Right hindlimb (tissue), 1 donor: ENCODE measurements around the gene DIS3L2.
A peak's percentile ranks its signal among the peaks of the same experiment; 100 is the strongest.

Experiments
- DNase-seq: peaks from one replicate; pipeline ENCODE4 v3.0.0-alpha.2; 2018

The DIS3L2 gene

GRCh38 chr2:232238108-232238507 lies 276.6 kb downstream of the DIS3L2 start:
- DNase-seq, result no peak

DNA sequence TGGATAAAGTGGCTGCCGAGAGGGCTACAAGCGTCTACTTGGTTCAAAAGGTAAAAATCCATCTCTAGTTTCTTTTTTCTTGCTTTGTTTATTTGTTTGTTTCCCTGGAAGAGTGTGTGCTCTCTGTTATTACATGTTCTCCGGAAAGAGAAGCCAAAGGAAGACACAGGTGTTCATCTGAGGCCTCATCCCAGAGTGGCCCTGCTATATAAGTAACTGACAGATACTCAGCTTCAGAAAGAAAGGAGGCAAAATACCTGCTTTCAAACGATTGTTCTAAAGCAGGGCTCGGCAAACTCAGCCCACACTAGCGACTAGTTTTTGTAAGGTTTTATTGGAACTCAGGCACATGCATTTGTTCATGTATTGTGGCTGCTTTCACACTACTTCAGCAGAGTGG lies 277.1 kb downstream of the DIS3L2 start:
- DNase-seq, result no peak

- no peak for DNase-seq
Observed at GRCh38 chr2:232239951-232240681, 278.6 kb downstream of the DIS3L2 start.

GRCh38 chr2:232240906-232241305 lies 279.4 kb downstream of the DIS3L2 start:
- no peak for DNase-seq

- no peak for DNase-seq
Observed at GRCh38 chr2:232242316-232242715, 280.8 kb downstream of the DIS3L2 start.

DNA sequence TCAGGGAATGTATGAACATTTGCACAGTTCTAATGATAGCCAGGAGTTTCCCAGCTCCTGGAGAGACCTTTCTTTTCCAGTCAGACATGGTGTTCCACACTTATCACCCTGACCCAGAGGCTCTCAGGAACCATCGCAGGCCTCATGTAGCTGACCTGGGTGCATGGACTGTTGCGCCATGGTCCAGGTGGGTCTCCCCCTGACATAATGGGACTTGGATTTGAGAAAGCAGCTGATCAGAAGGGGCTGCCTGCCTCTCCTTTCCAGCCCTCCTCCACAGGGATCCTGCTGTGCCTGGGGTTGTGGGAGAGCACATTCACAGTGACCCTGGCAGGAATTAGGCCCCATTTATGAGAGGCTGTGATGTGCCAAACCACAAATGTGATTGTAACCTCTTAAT lies 283.6 kb downstream of the DIS3L2 start:
- DNase-seq, result no peak

DNA sequence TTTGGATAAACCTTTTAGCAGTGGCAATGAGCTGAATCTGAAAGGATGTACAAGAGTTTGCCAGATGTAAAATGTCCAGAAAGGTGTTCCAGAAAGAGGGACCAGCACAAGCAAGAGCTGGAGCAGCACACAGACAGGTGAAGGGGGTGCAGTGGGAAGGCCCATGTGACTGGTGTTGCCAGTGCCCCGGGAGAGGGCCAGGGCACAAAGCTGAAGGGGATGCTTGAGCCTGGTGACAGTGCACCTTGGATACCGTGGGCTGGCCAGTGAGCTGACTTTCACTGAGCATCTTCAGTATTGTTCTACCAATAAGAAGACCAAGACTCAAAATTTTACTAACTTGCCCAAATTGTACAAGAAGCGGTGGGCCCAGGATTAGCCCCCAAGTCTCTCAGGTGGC lies 284.7 kb downstream of the DIS3L2 start:
- no peak for DNase-seq

DNA sequence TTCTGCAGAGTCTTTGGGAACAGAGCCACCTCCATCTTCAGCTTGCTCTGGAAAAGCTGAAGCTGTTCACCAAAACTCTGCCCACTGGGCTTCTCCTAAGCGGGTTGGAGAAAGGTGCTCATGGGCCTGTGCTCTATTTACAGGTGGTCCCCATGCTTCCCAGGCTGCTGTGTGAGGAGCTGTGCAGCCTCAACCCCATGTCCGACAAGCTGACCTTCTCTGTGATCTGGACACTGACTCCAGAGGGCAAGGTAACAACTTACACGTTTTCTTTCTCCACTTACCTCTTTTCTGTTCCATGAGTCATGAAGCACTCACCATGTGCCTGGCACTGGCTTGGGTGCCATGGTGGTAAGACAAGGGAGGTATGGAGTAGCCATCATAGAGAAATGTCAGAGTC lies 287.6 kb downstream of the DIS3L2 start:
- DNase-seq, result no peak

GRCh38 chr2:232250246-232251175 lies 289.0 kb downstream of the DIS3L2 start:
- DNase-seq, result no peak

DNA sequence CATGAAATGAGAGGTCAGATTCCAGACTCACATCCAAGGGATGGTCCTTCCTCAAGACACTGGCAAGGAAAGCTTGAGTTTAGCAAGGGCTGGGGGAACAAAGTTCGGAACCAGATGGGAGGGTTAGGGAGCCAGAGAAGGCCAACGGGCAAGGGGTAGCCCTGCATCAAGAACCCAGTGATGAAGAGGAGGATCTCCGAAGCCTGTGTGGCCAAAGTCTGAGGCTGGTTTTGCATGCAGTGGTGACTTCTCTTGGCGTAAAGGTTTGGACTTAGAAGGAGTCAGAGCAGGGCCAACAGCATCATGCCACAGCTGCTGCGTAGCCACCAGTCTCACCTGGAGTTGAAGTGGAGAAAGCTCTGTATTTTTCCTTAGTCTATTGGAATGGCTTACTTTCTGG lies 293.5 kb downstream of the DIS3L2 start:
- no peak for DNase-seq

GRCh38 chr2:232260075-232260474 lies 298.6 kb downstream of the DIS3L2 start:
- peak; percentile 49 for DNase-seq

- no peak for DNase-seq
Observed at GRCh38 chr2:232261776-232262175, 300.3 kb downstream of the DIS3L2 start.

DNA sequence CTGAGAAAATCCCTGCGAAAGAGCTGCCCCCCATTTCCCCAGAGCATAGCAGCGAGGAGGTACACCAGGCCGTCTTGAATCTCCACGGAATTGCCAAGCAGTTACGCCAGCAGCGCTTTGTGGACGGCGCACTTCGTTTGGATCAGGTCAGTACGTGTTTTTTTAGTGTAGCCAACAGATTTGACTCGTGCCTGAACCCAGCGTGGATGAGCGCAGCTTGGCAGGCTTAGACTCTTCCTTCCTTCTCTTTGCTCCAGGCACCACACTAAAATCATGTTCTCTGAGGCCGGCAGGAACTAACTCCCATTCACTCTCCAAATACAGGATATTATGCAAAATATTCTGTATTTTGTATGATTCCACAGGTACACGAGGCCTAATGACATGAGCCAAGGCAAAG lies 301.8 kb downstream of the DIS3L2 start:
- no peak for DNase-seq

- DNase-seq, result no peak
Observed at GRCh38 chr2:232264081-232264480, 302.6 kb downstream of the DIS3L2 start.

- no peak for DNase-seq
Observed at GRCh38 chr2:232265329-232265728, 303.8 kb downstream of the DIS3L2 start.

GRCh38 chr2:232268636-232269165 lies 307.2 kb downstream of the DIS3L2 start:
- DNase-seq, result no peak

DNA sequence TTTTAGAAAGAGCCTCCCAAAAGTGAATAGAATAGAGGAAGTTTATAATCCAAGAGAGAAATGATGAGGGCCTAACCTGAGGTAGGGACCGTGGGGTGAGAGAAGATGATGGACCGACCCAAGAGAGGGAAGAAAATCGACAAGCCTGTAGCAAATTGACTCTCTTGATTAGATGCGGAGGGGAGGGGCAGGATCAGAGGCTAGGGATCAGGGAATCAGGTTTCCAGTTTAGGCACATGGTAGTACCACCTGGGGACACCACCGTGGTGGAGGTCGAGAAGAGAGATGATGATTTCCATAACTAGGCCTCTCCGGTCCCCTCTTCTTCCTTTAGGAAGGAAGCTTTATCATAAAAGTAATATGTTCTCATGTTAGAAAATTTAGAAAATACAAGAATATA lies 308.4 kb downstream of the DIS3L2 start:
- no peak for DNase-seq

DNA sequence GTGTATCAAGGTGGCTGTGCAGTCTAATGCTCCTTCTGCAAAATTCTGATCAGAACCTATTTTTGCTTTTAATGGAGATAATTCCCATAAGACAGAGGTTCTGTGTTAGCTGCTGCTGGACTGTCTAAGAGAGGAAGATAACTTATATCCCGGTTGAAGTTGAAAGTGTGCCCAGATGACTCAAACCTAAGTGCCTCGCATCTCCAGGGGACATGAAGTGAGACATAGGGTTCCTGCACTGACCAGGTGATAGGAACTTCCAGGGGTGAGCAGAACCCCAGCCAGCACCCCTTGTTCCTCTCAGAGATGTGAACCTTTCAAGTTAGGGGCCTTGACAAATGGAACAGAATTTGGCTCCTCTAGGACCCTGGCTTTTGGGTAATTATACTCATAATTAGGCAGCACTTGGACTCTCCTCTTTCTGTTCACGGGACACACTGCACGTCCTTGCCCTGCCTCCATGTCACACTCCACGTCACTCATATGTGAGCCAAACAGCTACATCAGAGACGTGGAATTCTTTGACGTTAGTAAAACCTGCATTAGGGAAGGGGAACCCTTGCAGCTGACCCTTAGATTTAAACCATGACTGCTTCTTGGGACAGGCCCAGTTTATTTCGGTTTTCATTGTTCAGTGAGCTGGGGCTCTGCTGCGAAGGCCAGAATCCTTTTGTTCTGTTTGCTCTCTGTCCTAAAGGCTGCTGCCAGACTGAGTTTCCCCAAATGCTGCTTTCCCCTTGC lies 312.6 kb downstream of the DIS3L2 start:
- peak; percentile 31 for DNase-seq

DNA sequence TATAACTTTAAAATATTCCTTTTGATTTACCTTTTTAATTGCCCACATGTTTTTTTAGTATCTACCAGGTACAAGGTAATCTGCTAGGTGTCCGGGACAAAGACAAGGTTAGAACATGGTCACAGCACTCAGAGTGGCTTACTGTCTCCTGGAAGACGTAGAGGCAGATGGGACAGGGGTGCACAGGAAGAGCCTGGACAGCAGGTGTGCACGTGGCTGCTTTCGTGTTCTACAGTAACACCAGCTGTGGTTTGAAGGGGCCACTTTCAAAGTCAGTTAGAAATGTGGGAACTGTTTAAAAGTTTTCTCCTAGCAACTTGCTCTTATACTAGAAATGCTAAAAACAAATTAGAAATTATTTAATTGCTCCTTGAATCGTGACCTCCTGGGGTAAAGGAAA lies 314.2 kb downstream of the DIS3L2 start:
- no peak for DNase-seq

DNA sequence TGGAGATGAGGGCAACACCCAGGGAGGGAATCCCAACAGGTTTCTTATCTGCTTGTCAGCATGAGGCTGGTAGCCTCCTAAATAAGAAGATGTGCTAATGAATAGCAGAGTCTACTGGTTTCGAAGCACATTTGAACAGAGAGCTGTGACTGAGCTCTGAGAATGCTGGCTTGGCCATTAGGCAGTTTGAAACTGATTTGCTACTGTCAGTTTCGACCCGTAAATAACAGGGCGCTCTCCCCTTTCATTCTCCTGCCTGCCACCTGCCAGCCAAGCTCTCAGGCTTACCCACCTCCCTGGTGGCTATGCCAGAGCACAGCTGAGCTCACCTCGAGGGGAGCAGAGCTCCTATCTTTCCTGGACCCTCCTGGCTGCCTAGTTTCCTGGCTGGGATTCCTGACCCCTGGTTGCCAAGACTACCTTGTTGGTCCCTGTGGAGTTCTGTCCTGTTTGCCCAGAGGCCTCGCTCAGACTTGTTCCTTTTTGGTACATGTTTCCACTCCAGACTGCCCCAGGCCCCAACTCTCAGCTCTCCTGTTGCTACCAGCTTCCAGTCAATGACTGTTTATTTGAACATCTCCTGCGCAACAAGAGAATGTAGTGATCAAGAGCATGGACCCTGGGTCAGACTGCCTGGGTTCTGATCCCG lies 314.7 kb downstream of the DIS3L2 start:
- DNase-seq, result no peak

- DNase-seq, result no peak
Observed at GRCh38 chr2:232276733-232277313, 315.3 kb downstream of the DIS3L2 start.

- DNase-seq, result no peak
Observed at GRCh38 chr2:232278534-232278933, 317.0 kb downstream of the DIS3L2 start.
